SK-N-SH (cell line): ENCODE measurements around the gene MAP3K1.

ENCODE experiments used
- CTCF ChIP-seq: fragments of 200-600 bp; sonication (generic); IDR thresholded peaks from 2 replicates; pipeline ENCODE4 v1.6.1; 2017; ENCODE audit warnings: antibody characterized with exemption, mild to moderate bottlenecking, moderate library complexity
- YY1 ChIP-seq: IDR thresholded peaks from 2 replicates; pipeline ENCODE4 v1.4.0; 2012; ENCODE audit warnings: low read depth, mild to moderate bottlenecking

- TF ChIP-seq CTCF: no peak
- no peak for TF ChIP-seq YY1
Measured at GRCh38 chr5:56803025-56803424, 12.3 kb upstream of the MAP3K1 start.
